ENCODE measurements around the gene ODAD4.

The ODAD4 gene, protein sequence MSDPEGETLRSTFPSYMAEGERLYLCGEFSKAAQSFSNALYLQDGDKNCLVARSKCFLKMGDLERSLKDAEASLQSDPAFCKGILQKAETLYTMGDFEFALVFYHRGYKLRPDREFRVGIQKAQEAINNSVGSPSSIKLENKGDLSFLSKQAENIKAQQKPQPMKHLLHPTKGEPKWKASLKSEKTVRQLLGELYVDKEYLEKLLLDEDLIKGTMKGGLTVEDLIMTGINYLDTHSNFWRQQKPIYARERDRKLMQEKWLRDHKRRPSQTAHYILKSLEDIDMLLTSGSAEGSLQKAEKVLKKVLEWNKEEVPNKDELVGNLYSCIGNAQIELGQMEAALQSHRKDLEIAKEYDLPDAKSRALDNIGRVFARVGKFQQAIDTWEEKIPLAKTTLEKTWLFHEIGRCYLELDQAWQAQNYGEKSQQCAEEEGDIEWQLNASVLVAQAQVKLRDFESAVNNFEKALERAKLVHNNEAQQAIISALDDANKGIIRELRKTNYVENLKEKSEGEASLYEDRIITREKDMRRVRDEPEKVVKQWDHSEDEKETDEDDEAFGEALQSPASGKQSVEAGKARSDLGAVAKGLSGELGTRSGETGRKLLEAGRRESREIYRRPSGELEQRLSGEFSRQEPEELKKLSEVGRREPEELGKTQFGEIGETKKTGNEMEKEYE

DNA sequence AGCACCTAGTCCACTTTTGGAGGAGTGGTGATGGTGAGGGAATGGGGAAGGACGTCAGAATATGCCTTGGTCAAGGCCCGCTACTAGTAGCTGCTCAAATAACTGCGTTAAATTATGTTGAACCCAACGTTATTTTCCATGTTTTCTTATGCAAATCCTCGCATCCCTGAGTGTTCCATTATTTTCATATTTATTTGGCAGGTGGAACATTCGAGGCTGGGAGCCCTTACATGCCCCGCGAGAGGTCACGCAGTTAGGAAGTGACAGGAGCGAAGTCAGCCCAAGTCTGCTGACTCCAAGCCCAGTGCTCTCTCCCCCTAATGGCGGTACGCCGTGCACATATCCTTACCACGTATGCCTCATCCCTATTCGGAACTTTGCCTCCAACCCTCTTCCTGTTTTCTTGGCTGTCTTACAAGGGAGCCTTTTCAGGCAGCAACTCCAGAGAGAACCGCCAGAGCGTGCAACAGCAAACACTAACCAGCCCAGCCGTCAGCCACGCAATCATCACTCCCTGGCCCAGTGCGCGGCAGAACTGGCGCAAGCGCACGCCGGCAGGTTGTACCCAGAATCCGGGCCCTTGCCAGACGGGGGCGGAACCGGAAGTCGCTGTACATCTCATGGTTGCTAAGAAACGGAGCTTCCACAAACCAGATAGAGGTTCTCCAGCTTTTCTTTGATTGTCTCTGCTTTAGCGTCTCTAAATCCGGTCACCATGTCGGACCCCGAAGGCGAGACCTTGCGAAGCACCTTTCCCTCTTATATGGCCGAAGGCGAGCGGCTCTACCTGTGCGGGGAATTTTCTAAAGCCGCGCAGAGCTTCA is at the start of gene ODAD4:
Gene ODAD4, plus strand, starts transcription at position 609 of the 824 bp plus-strand sequence. Its CDS starts 107 bp downstream, at position 716.
- DNase-seq, result peak; percentile 96

DNA sequence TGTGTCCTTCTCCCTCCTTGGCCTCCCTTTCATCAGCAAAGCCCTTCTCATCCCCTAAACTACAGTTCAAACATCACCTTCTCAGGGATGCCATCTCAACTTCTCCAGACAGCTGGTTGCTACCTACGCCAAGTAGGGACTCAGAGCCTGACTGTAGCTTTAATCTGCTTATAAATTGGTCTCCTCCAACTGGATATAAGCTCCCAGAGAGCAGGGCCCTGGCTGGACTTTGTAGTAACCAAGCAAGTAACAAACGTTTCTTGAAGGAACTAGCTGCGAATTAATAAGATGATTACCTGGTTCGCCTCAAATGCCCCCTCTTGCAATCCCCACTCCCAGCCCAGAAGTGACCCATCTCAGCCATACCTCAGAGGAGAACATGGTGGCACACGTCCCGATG is 47.7 kb upstream of the ODAD4 start:
- no peak for DNase-seq

DNA sequence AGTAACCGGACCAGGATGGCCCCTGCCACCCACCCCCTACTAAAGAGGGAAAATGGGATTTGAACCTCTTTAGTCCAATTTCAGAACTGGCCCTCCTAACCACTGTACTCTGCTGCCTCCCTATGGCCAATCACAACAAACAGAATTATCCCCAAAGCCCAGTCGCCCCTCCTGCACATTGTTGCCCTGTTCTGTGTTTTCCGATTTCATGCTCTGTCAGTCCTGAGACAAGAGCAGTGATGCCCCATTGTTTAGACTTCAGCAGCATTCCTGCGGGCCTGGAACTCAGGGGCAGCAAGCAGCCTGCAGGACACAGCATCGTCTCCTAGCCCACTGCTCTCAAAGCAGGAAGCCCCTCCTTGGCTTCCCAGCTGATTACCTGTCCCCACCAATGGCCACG is 44.7 kb upstream of the ODAD4 start:
- no peak for DNase-seq

DNA sequence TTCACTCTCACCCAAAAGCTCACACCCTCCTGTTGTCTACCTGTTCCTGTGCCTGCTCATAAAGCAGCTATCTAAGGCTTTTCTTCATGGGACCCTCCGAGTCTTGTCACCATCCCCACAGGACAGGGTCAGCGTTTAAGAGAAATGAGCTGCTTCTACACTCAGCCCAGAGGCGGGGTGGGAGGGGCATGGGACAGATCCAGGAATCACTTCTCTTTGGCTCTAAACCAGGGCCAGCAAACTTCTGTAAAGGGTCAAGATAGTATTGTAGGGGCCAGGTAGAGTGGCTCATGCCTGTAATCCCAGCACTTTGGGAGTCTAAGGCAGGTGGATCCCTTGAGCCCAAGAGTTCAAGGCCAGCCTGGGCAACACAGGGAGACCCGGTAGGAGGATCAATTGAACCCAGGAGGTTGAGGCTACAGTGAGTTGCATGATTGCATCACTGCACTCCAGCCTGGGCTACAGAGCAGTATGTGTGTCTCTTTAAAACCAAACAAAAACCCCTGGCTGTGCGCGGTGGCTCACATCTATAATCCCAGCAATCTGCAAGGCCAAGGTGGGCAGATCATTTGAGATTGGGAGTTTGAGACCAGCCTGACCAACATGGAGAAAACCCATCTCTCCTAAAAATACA is 42.0 kb upstream of the ODAD4 start:
- no peak for DNase-seq

DNA sequence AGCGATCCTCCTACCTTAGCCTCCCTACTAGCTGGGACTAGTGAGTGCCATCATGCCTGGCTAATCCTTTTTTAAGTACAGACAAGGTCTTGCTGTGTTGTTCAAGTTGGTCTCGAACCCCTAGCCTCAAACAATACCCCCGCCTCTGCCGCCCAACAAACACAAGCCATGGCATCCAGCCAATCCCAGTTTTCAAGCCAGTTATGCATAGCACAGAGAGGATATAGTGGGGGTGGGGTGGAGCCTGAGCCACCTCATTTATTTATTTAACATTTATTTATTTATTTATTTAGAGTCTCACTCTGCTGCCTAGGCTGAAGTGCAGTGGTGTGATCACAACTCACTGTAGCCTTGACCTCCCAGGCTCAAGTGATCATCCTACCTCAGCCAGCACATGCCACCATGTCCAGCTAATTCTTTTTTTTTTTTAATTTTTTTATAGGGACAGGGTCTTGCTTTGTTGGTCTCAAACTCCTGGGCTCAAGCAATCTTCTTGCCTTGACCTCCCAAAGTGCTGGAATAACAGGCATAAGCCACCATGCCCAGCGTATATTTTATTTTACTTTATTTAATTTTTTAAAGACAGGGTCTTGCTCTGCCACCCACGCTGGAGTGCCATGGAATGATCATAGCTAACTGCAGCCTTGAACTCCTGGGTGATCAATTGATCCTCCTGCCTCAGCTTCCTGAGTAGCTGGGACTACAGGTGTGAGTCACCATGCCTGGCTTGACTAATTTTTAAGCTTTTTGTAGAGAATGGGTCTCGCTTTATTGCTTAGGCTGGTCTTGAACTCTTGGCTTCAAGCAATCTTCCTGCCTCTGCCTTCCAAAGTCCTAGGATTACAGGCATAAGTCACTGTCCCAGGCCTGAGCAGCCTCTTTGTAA is 39.0 kb upstream of the ODAD4 start:
- no peak for DNase-seq

DNA sequence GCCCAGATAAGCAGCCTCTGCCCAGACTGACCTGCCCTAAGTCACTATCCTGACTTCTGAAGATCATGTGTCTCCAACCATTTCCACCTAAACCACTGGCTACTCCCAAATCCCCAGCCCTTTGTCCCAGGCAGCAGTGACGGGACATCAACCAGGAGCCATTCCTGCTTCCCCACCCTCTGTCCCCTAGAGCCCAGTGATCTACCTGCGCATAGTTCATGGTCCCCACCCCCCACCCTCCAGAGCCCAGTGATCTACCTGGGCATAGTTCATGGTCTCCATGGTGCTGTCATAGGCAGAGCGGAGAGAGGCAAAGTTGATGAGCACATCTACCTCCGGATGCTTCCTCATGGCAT is 38.4 kb upstream of the ODAD4 start:
- no peak for DNase-seq

DNA sequence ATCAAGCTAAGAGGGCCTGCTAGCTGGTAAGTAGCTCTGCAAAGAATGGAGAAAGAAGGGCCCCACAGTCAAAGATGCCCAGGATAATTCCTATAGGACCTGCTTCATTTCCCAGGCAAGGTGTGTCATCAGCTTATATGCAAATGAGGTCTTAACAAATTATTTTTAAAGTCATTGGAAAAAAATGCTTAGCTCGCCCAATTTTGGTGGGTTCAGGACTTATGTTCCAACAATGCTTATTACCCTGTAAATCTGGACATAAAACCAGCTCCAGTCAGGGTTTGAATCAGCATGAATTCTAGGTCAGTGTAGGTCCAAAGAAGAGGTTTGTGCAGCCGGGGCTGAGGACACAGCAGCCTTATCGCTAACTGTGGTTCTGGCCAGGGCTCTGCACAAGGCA is 37.0 kb upstream of the ODAD4 start:
- DNase-seq, result no peak

DNA sequence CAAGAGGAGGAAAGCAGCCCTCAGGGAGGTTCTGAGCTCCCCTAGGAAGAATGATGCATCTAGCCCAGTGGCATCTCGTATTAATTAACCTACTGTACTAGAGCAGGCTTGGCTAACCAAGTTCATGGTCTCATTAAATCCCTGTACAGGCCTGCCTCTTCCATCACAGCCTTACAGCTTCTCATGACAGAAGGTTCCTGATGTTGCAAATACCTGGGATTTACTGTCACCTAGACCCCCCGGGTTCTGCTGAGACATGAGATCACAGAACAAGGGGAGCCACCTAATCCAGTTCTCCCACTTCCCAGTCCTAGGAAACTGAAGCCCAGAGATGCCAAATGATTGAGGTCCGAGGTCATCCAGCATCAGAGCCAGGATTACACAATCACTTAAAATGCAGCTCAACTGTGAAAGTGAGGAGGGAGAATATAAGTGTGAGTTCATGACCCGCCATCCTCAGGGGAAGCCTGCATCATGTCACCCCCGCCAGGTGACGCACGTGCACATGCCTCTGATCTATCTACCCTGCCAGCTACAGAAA is 35.6 kb upstream of the ODAD4 start:
- no peak for DNase-seq

DNA sequence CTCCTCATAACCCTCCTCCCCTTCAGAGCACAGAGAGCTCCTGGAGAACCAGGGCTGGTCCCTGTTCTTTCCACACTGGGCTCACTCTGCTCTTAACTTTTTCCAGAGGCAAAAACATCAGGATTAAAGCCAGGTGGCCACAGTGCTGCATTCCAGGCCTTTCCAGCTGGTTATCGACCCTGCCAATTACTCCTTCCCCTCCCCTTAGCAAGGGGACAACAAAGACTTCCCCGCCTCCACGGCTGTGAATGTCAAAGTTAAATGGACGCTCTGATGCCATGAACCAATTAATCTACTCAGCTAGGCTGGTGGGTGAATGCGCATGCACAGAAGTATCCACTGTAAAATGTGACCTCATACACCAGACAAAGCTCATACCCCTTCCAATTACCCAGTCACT is 34.8 kb upstream of the ODAD4 start:
- DNase-seq, result no peak

DNA sequence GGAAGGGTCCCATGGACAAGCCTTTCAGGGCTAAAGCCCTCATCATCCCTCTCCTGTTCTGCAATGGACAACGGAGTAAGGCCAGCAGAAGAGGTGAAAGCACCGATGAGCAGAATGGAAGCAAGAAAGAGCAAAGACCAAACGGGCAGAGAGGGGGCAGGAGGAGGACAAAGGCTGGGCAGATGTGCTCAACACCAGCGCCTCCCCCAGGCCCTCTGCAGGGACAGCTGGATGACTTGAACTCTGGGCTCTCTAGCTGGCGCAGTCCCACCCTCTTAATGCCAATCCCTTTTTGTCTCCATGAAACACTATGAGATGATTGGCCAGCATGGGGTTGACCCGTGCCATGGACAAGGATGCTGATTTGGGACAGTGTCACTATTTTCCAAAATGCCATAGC is 33.7 kb upstream of the ODAD4 start:
- DNase-seq, result no peak

DNA sequence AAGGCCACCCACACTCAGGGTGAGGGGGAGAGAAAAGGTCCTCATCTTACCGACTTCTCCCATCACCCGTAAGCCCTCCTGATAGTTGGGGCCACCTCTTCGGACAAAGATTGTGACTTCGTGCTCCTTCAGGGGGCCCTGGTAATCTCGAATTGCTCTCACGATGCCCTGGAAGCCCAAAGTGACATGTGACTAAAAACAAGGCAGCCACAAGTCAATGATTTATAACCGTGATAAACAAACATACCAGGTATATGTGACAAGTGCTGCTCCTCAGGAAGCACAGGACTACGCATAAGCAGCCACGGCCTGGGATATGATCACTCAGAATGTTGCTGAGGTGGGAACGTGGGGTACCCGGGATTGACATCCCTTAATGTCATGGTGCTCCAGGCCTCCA is 28.8 kb upstream of the ODAD4 start:
- DNase-seq, result no peak

DNA sequence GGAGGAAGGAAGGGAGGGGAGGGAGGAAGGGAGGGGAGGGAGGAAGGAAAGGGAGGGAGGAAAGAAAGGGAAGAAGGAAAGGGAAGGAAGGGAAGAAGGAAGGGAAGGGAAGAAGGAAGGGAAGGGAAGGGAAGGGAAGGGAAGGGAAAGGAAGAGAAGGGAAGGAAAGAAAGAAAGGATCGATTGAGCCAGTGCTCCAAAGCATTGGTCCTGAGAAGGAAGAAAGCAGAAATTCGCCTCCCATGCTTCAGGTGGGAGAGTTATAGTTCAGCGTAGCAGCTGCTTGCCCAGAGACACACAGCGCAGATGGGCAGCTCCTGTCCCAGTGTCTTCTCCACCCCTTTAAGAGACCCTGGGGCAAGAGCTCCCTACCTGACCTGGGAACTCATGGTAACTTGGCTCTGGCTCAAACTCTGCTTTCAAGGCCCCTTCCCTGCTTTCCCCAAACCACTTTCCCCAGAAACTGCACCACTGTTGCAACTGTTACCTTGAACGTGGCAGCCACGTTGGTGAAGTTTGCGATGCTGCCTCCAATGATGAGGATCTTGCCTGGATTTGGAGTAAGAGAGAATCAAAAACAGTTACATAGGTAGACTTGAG is 26.1 kb upstream of the ODAD4 start:
- no peak for DNase-seq

DNA sequence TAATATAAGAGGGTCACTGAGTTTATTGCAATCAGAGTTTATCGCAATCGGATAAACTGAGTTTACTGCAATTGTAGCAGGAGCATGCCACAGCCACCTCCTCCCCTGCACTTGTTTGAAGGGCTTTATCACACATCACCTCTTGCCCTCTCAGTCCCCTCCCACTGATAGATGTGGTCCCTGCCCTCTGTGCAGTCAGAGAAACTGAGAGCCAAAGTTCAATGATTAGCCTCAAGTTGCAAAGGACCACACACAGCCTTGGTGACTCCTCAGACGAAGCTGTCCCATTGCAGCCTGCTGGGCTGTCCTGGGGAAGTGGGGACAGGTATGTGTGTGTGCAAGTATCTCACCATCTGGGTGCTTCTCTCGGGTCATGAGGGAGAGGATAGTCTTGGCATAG is 25.2 kb upstream of the ODAD4 start:
- no peak for DNase-seq

DNA sequence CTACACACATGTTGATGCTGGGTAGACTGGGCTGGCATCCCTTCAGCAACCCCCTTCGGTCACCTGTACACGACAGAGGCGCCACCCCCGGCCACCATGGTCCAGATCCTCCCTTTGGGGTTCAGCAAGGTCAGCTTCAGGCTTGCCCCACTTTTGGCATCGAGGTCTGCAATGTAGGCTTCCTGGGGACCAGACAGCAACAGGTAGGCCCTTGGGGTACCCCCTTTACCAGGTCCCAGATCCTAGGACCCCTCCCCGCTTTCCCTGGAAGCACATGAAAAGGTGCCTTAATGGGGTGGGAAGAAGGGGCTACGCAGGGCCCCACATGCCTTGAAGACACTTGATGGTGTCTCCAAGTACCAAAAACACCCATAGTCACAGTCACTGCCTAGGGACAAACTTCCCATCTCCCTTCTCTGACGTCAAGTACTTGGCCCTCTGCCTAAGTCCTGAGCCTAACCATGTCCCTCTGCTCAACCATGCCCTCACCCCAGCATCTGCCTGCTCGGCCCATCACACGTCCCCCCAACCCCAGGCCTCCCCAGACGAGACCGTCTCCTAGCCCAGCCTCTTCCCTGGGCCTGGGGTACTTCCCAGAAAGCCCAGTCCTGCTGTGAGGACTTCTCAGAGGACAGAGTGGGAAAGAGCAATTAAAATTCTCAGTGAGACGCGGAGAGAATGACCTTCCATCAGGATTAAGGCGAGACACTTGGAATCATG is 23.8 kb upstream of the ODAD4 start:
- DNase-seq, result no peak

DNA sequence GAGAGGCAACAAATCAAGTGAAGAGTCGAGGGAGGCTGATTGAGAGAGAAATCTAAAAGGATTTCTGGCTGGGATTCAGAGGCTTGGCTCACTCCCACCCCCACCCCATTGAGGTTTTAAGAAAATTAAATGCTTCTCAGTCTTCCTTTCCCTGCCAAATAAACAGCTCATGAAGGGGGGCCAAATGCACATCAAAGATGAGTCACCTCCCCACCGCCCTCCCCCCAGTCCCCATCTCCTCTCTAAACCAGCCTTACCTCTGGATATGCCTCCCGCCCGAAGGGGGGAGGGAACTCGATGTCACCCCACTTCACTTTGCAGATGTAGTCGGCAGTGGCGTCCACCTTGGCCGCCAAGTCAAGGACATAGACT is 23.2 kb upstream of the ODAD4 start:
- no peak for DNase-seq

DNA sequence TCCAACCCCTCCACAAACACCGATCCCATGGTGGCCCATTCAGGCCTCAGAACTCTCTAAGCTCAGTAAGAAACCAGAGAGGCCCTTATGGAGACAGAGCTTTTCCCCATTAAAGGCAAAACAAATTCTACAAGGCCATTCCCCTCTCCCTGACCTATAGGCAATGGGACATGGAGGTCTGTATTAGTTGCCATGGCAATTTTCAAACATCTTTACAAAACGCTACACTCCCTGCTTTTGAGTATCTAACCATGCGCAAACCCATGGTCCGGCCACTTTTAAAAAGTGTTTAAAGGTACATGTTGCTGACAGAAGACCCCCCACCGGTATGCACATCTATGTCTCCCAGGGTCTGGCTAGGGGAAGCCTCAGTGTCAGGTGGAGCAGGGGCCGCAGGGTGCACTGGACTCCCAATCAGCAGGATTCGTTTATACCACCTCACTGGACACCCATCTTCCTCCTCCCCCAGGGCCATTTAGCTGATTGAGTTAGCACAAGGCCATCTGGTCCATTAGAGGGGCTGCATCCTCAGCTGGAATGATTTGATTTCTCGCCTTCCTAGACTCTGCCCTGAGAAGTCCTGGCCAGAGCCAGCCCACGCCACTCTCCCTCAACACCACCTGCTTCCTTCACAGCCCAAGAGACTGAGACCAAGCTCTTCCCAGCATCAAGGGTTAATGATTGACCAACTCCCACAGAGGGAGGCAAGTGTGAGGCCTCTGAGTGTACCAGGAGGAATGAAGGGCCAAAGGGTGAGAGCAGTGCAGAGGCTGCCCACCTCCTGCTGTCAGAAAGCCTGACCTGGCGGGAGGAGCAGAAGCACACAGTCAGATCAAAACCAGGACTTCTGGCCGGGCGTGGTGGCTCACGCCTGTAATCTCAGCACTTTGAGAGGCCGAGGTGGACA is 22.5 kb upstream of the ODAD4 start:
- no peak for DNase-seq

DNA sequence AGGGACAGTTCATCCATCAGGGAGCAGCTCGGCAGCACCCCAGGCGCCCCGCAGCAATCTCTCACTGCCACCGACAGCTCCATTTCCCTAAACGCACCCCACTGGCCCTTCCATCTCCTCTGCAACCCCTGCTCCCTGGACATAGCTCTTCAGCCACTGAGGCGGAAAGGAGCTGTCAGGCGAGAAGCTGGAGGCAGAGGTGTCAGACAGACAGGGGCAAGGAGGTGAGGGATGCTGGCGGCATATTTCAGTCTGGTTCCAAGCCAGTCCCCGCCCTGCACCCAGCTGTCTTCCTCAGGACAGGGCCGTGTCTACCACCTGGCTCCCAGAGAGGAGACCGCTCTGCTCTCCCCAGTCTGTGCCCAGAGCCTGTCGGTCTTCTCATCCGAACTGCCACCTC is 21.3 kb upstream of the ODAD4 start:
- DNase-seq, result no peak

DNA sequence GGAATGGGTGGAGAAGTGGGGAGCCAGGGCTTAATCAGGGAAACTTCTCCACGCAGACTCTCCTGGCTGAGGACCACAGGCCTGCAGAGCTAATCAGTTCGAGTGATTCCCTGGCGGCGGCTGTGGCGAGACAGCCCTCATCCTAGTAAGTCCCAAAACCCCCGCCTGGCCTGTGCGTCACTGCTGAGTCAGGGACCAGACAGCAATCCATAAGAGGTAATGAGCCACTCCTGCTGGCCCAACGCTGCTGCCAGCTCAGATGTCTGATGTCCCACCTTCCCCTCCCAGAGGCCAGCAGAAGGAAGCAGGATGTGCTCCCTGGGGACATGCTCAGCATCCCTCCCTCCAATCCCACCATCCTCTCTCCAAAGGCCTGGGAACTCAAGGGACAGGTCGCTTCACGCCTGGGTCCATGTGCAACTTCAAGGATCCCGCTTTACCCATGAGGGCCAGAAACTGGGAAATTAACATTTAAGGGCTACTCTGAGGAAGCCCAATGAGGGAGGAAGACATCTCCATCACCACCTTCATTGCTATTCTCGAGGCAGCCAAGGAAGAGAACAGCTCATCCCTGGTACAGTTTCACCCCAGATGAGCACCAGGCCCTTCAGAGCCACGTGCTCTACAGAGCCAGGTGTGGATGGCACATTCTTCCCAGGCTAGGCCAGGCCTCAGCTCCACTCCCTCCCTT is 19.6 kb upstream of the ODAD4 start:
- no peak for DNase-seq

DNA sequence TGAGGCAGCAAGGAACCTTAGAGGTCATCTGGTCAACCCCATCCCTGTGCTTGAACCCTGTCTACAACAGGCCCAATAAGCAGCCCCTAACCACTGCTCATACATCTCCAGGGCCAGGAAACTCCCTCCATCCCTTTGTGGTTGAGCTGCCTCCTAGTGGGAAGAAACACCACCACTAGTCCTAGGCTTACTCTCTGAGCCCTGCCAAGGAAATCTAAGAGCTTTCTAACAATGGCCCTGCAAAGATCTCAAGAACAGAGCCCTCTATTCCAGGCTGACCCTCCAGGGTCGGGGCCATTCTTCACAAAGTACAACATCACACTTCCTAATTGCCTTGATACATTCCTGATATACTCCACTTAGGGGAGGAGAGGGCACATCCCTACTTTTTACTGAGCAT is 17.5 kb upstream of the ODAD4 start:
- no peak for DNase-seq
